HCT116 (cell line): ENCODE results near the gene NHP2. TPM values are rescaled to one million over a fixed set of nuclear protein-coding genes. Genes with fewer than 3 reads are reported as not detected.

Experiments
- ATAC-seq: fragments of 200-7000 bp; cut with Tn5 transposase; 2 replicates; pipeline ENCODE4 v1.9.1; 2020; ENCODE audit warnings: mild to moderate bottlenecking, moderate library complexity
- BruUV-seq: library from RNA; stranded (reverse); fragments of 400-500 nt; replicated peaks from 2 replicates; lab custom pipeline; 2021; lab: Mats Ljungman, UMichigan
- CTCF ChIA-PET: fragments of 300-600 bp; sonication (Branson Sonifier 250); formaldehyde crosslinking; loops from one replicate; lab custom pipeline; 2021; ENCODE audit warnings: antibody characterized with exemption; lab: Charles Lee
- POLR2A ChIA-PET: fragments of 300-600, 350-600 bp; sonication (Branson Sonifier 250); formaldehyde crosslinking; loops from one replicate; lab custom pipeline; 2021; ENCODE audit warnings: antibody characterized with exemption; lab: Charles Lee
- RAD21 ChIA-PET, 2 experiments: fragments of 300-600 bp; sonication (Branson Sonifier 250); formaldehyde crosslinking; loops; one replicate each; lab custom pipeline; 2023; ENCODE audit warnings: low total read pairs in 2 of 2; ENCODE audit not compliant: uncharacterized antibody in 2 of 2, unreplicated experiment in 2 of 2, low non-redundant PET in 1 of 2; lab: Charles Lee
- DNase-seq: peaks from one replicate; pipeline ENCODE4 v3.0.0-alpha.2; 2010; ENCODE audit warnings: low read depth, low spot score
- H2AFZ ChIP-seq: fragments of 200-600 bp; shearing (Covaris generic), sonication (generic); 2 replicates; pipeline ENCODE4 v1.6.1; 2017; ENCODE audit warnings: low read depth, mixed run types, mixed read lengths, antibody characterized with exemption, low read length; ENCODE audit not compliant: poor library complexity, severe bottlenecking
- H3K27ac ChIP-seq: 2 replicates; pipeline ENCODE4 v1.5.1; 2012; ENCODE audit warnings: low read depth, low read length
- H3K27me3 ChIP-seq: fragments of 200-600 bp; sonication (generic); 2 replicates; pipeline ENCODE4 v1.6.1; 2016; ENCODE audit warnings: mixed run types, low read length, mixed read lengths; ENCODE audit not compliant: insufficient read depth
- H3K36me3 ChIP-seq, 2 experiments: fragments of 200-500 bp in 1 of 2; fragments of 200-600 bp in 1 of 2; sonication (Bioruptor generic) in 1 of 2; sonication (generic) in 1 of 2; 2 replicates each; pipeline versions ENCODE4 v1.5.1 to v1.6.1; 2014 to 2016; ENCODE audit warnings: low read length in 2 of 2, inconsistent platforms in 1 of 2, mixed read lengths in 1 of 2, mixed run types in 1 of 2; ENCODE audit not compliant: insufficient read depth in 2 of 2, control insufficient read depth in 1 of 2
- H3K4me1 ChIP-seq, 2 experiments: fragments of 200-600 bp in 1 of 2; sonication (generic) in 1 of 2; 2 replicates each; pipeline versions ENCODE4 v1.5.1 to v1.6.1; 2012 to 2017; ENCODE audit warnings: low read length in 2 of 2, inconsistent platforms in 1 of 2, mild to moderate bottlenecking in 1 of 2, mixed read lengths in 1 of 2, mixed run types in 1 of 2, moderate library complexity in 1 of 2; ENCODE audit not compliant: insufficient read depth in 2 of 2, control insufficient read depth in 1 of 2
- H3K4me2 ChIP-seq: fragments of 200-600 bp; sonication (generic); 2 replicates; pipeline ENCODE4 v1.6.1; 2017; ENCODE audit warnings: mixed run types, low read length, mixed read lengths
- H3K4me3 ChIP-seq, 2 experiments: fragments of 200-600 bp in 1 of 2; sonication (generic) in 1 of 2; replicated peaks in 1 of 2; 2 replicates each; pipeline ENCODE4 v1.5.1; 2011 to 2016; ENCODE audit warnings: low read length in 2 of 2, control low read depth in 1 of 2, low read depth in 1 of 2, mild to moderate bottlenecking in 1 of 2, mixed read lengths in 1 of 2, mixed run types in 1 of 2
- H3K79me2 ChIP-seq: fragments of 200-600 bp; sonication (generic); 2 replicates; pipeline ENCODE4 v1.6.1; 2017; ENCODE audit warnings: mild to moderate bottlenecking, mixed run types, low read length, moderate library complexity, mixed read lengths; ENCODE audit not compliant: insufficient read depth
- H3K9ac ChIP-seq: fragments of 200-600 bp; sonication (generic); 2 replicates; pipeline ENCODE4 v1.6.1; 2016; ENCODE audit warnings: low read length, mixed read lengths
- H3K9me2 ChIP-seq: fragments of 200-600 bp; sonication (generic), shearing (Covaris generic); 2 replicates; pipeline ENCODE4 v1.6.1; 2017; ENCODE audit warnings: mixed run types, mild to moderate bottlenecking, moderate library complexity; ENCODE audit not compliant: insufficient read depth
- H3K9me3 ChIP-seq, 2 experiments: fragments of 200-500 bp in 1 of 2; fragments of 200-600 bp in 1 of 2; sonication (Bioruptor generic) in 1 of 2; sonication (generic) in 1 of 2; 2 replicates each; pipeline ENCODE4 v1.6.1; 2014 to 2017; ENCODE audit warnings: low read length in 2 of 2, mixed read lengths in 2 of 2, inconsistent platforms in 1 of 2, low read depth in 1 of 2, mild to moderate bottlenecking in 1 of 2, mixed run types in 1 of 2, moderate library complexity in 1 of 2; ENCODE audit not compliant: control insufficient read depth in 1 of 2, insufficient read depth in 1 of 2
- H4K20me1 ChIP-seq: fragments of 200-600 bp; sonication (generic), shearing (Covaris generic); 2 replicates; pipeline ENCODE4 v1.6.1; 2017; ENCODE audit warnings: mixed run types, mild to moderate bottlenecking, moderate library complexity; ENCODE audit not compliant: insufficient read depth
- EGR1 ChIP-seq: IDR thresholded peaks from 2 replicates; pipeline ENCODE4 v1.6.1; 2012; ENCODE audit warnings: low read depth
- EZH2 ChIP-seq: fragments of 200-600 bp; sonication (generic); IDR thresholded peaks from 2 replicates; pipeline ENCODE4 v1.6.1; 2017; ENCODE audit warnings: antibody characterized with exemption, mixed run types
- FOSL1 ChIP-seq: IDR thresholded peaks from 2 replicates; pipeline ENCODE4 v1.6.1; 2012; ENCODE audit warnings: low read depth
- JUND ChIP-seq: IDR thresholded peaks from 2 replicates; pipeline ENCODE4 v1.6.1; 2012
- POLR2AphosphoS5 ChIP-seq: IDR thresholded peaks from 2 replicates; pipeline ENCODE4 v1.6.1; 2011; ENCODE audit warnings: mild to moderate bottlenecking, low read depth, low read length, moderate library complexity
- RAD21 ChIP-seq: IDR thresholded peaks from 2 replicates; pipeline ENCODE4 v1.6.1; 2012; ENCODE audit warnings: low read depth, mild to moderate bottlenecking
- SP1 ChIP-seq: IDR thresholded peaks from 2 replicates; pipeline ENCODE4 v1.6.1; 2012; ENCODE audit warnings: low read depth
- SRF ChIP-seq: IDR thresholded peaks from 2 replicates; pipeline ENCODE4 v1.6.1; 2012; ENCODE audit warnings: low read depth
- YY1 ChIP-seq: IDR thresholded peaks from 2 replicates; pipeline ENCODE4 v1.6.1; 2011; ENCODE audit warnings: low read length, low read depth, moderate library complexity, mild to moderate bottlenecking; ENCODE audit not compliant: insufficient replicate concordance; ENCODE audit errors: extremely low read depth
- ZNF274 ChIP-seq: fragments of 200-500 bp; sonication (Bioruptor generic); IDR thresholded peaks from 2 replicates; pipeline ENCODE4 v1.6.1; 2014; ENCODE audit warnings: mild to moderate bottlenecking, low read depth, low read length, inconsistent platforms
- intact Hi-C: fragments of 100-400 bp; cut with micrococcal nuclease; formaldehyde crosslinking; loops from 2 replicates; pipeline ENCODE4 v1.10.0; 2022
- total RNA-seq: library from RNA; stranded (reverse); gene quantifications from one replicate; pipeline ENCODE4 v1.2.1, GENCODE V29; 2021; ENCODE audit not compliant: unreplicated experiment
- TF ChIP-seq, protein P1 (sequence below): IDR thresholded peaks from 2 replicates; pipeline ENCODE4 v1.6.1; 2012
- TF ChIP-seq, protein P2 (sequence below): IDR thresholded peaks from 2 replicates; pipeline ENCODE4 v1.6.1; 2011; ENCODE audit warnings: mild to moderate bottlenecking, low read length, moderate library complexity; ENCODE audit not compliant: insufficient replicate concordance; ENCODE audit errors: extremely low read depth
- TF ChIP-seq, protein P3 (sequence below): IDR thresholded peaks from 2 replicates; pipeline ENCODE4 v1.6.1; 2012

The NHP2 gene
- total RNA-seq, 1 experiment from 2014 or later, result 260 TPM

DNA sequence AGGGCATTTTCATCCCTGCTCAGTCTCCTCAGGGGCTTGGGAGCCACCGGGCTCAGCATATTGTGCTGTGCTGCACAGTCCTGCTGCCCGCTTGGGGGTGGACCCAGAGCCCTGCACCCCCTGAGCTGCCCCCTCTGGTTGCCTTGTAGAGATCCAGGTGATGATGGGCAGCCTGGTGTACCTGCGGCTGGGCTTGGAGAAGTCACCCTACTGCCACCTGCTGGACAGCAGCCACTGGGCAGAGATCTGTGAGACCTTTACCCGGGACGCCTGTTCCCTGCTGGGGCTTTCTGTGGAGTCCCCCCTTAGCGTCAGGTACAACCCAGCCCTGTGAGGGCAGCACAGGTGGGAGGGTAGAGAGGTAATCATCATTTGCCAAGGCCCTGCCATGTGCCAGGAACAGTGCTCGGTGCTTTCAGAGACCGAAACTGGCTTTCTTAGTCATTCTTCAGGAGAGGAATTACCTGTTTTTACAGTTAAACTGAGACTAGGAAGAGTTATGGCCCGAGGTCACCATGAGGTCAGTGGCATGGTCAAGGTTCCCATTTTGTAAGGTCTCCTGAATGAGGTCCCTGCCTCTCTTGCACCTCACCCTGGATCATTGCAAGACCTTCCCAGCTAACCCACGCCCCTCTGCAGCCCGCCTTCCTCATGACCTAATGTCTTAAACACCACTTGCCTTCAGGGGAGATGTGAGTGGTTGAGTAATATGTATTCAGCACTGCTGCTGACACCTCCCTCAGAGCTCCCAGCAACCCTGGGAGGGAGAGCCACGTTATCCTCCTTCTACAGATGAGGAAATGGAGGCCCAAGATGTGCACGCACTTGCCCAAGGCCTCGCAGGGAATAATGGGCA is 7.5 kb downstream of the NHP2 start (continued):
- TF ChIP-seq, protein P1, sequence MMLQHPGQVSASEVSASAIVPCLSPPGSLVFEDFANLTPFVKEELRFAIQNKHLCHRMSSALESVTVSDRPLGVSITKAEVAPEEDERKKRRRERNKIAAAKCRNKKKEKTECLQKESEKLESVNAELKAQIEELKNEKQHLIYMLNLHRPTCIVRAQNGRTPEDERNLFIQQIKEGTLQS, result no peak
- TF ChIP-seq ZNF274 (no peak), EZH2 (no peak), SRF (no peak)

DNA sequence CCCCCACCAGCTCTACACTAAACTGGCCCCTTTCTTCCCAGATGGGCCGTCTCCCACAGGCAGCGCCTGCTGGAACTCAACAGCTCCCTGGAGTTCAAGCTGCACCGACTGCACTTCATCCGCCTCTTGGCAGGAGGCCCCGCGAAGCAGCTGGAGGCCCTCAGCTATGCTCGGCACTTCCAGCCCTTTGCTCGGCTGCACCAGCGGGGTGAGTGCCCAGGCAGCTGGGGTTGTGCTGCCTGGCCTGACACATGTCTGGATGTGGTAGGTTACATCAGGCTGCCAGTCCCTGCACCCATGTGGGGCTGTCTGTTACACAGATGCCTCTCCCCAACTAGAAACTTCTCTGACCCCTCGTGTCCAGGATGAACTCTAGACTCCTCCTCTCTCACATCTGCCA is 9.8 kb downstream of the NHP2 start:
- Histone ChIP-seq H3K36me3 (peaks cover 36 to 41% of the 10 kb centered on the region in 2 experiments; a peak in 3 of 4 replicates), H3K27me3 (no peaks in the 10 kb centered on the region)
- intact Hi-C loops, result no loop called here

DNA sequence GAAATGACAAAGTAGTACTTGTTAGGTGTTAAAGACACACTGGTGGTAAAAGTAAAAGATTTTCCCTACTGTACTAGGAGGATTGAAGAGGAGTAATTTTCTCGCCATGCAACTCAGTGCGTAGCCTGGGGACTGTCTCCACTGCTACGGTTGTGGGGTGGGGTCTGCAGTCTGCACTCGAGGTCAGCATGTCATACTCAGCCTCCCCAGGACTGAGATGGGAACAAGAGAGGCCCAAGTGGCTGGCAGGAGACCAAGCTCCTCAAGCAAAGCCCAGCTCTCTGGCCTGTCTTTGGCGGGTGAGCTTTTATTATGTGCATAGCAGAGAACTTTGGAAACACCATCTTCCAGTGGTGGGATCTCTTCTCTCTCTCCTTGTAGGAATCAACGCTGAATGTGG is 10.4 kb downstream of the NHP2 start:
- H2AFZ ChIP-seq, result no peak overlapping the region
- H3K9me2 ChIP-seq, result no peaks in the 10 kb centered on the region
- BruUV-seq, result no TSS peak
- H3K4me3 ChIP-seq, result no peak overlapping the region
- no peak for ATAC-seq
- H3K9ac ChIP-seq, result no peak overlapping the region
- no peaks in the 10 kb centered on the region for H4K20me1 ChIP-seq
- DNase-seq, result no peak
- no peaks in the 10 kb centered on the region for H3K27me3 ChIP-seq
- no peak overlapping the region for H3K27ac ChIP-seq
- peaks cover 31 to 34% of the 10 kb centered on the region in 2 experiments; a peak in 3 of 4 replicates for H3K36me3 ChIP-seq
- peaks cover 0 to 10% of the 10 kb centered on the region in 2 experiments; a peak in 1 of 4 replicates for H3K4me1 ChIP-seq
- H3K4me2 ChIP-seq, result no peak overlapping the region
- H3K79me2 ChIP-seq, result no peaks in the 10 kb centered on the region
- CTCF ChIA-PET, result interaction anchor here (1.5 to 10.8 kb wide), 2 partner anchors 10 to 67 kb away, joined by 7 to 98 read pairs; partner anchors contain the start of gene NHP2
- intact Hi-C loops, result no loop called here
- no peak for TF ChIP-seq JUND
- TF ChIP-seq POLR2AphosphoS5, result no peak
- no peak for TF ChIP-seq YY1
- no peak for TF ChIP-seq FOSL1
- TF ChIP-seq, protein P2, sequence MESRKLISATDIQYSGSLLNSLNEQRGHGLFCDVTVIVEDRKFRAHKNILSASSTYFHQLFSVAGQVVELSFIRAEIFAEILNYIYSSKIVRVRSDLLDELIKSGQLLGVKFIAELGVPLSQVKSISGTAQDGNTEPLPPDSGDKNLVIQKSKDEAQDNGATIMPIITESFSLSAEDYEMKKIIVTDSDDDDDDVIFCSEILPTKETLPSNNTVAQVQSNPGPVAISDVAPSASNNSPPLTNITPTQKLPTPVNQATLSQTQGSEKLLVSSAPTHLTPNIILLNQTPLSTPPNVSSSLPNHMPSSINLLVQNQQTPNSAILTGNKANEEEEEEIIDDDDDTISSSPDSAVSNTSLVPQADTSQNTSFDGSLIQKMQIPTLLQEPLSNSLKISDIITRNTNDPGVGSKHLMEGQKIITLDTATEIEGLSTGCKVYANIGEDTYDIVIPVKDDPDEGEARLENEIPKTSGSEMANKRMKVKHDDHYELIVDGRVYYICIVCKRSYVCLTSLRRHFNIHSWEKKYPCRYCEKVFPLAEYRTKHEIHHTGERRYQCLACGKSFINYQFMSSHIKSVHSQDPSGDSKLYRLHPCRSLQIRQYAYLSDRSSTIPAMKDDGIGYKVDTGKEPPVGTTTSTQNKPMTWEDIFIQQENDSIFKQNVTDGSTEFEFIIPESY, result no peak
- TF ChIP-seq EGR1, result no peak
- no peak for TF ChIP-seq SRF
- TF ChIP-seq RAD21, result no peak
- no peak for TF ChIP-seq EZH2
- TF ChIP-seq, protein P3, sequence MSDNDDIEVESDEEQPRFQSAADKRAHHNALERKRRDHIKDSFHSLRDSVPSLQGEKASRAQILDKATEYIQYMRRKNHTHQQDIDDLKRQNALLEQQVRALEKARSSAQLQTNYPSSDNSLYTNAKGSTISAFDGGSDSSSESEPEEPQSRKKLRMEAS, result no peak
- TF ChIP-seq, protein P1, result no peak
- TF ChIP-seq SP1, result no peak
- TF ChIP-seq, all 23 proteins: peak for 0
- H3K9me3 ChIP-seq, result no peaks in the 10 kb centered on the region
- ChIA-PET POLR2A (interaction anchor here (1.0 kb wide), 1 partner anchor 67 kb away, joined by 3 read pairs; no protein-coding TSS in a partner anchor), RAD21 (interaction anchor here in 1 of 2 experiments (0.7 kb wide), 1 partner anchor 68 kb away, joined by 3 read pairs; no protein-coding TSS in a partner anchor)

More for the DNA sequence above, 9.8 kb downstream of the NHP2 start:
- no peak for TF ChIP-seq SRF
- TF ChIP-seq, all 23 proteins: peak for 0
- no peak overlapping the region for H3K27ac ChIP-seq
- ChIA-PET RAD21 (no interaction called here), POLR2A (interaction anchor here (0.6 kb wide), 1 partner anchor 29 kb away, joined by 4 read pairs; no protein-coding TSS in a partner anchor), CTCF (interaction anchor here (10.8 kb wide), 1 partner anchor 68 kb away, joined by 98 read pairs; no protein-coding TSS in a partner anchor)
- ATAC-seq (no peak), DNase-seq (no peak)
- H3K79me2 ChIP-seq, result no peaks in the 10 kb centered on the region
- H3K4me1 ChIP-seq, result peaks cover 0 to 10% of the 10 kb centered on the region in 2 experiments; a peak in 1 of 4 replicates
- H3K9me3 ChIP-seq, result no peaks in the 10 kb centered on the region
- no peak overlapping the region for H2AFZ ChIP-seq
- no peaks in the 10 kb centered on the region for H3K9me2 ChIP-seq
- H3K4me2 ChIP-seq, result no peak overlapping the region
- no TSS peak for BruUV-seq
- H4K20me1 ChIP-seq, result no peaks in the 10 kb centered on the region
- no peak overlapping the region for H3K9ac ChIP-seq
- no peak overlapping the region for H3K4me3 ChIP-seq
